GM19455 (cell line): ENCODE data around the gene OSBPL6.

Experiments
- ATAC-seq: cut with Tn5 transposase; IDR thresholded peaks from one replicate; pipeline ENCODE4 v1.9.1; 2021; ENCODE audit not compliant: unreplicated experiment

The OSBPL6 gene

DNA sequence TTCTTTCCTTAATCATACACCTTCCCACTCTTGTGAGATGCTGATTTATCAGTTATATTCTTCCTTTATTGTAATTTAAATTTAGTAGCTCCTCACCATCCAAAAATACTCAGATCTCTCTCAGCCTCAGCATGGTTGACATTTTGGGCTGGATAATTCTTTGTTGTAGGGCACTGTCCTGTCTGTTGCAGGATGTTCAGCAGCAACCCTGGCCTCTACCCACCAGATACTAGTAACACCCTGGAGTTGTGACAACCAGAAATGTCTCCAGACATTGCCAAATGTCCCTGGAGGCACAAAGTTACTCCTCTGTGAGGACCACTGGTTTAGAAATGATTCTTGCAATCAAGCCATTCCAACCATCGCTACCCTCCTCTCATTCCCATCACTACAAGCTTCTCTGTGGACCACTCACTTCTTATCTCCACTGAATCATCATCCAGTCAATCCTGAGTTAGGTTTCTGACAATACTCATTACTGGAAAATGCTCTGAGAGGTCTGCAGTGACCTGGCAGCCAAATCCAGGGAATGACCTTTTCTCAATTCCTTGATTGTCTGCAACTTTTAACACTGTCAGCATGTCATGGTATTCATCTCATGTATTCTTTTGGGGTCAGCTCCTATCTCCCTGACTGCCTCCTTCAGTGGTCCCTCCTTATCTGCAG is 43.3 kb downstream of the OSBPL6 start:
- ATAC-seq: no peak

DNA sequence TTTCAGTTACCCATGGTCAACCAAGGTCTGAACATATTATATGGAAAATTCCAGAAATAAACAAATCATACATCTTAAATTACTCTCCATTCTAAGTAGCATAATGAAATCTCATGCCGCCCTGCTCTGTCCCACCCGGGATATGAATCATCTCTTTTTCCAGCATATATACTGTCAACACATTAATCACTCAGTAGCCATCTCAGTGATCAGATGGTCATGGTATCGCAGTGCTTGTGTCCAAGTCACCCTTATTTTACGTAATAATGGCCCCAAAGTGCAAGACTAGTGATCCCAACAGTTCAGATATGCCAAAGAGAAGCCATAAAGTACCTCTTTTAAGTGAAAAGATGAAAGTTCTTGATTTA is 43.8 kb downstream of the OSBPL6 start:
- ATAC-seq: no peak

DNA sequence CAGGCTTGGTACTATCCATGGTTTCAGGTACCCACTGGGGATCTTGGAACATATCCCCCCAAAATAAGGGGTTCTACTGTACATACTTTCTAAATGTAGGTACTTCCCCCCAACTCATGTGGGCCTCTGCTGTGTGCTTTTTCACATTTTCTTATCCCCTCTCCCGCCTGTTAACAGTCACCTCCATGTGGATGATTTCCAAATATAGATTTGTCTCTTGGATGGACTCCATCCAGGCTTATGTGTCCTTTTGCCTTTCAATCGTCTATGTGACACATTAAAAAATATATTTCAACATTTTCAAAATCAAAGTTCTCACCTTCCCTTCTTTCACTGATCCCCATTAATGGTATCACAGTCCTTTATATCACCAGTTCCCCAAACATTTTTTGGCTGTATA is 44.4 kb downstream of the OSBPL6 start:
- no peak for ATAC-seq

DNA sequence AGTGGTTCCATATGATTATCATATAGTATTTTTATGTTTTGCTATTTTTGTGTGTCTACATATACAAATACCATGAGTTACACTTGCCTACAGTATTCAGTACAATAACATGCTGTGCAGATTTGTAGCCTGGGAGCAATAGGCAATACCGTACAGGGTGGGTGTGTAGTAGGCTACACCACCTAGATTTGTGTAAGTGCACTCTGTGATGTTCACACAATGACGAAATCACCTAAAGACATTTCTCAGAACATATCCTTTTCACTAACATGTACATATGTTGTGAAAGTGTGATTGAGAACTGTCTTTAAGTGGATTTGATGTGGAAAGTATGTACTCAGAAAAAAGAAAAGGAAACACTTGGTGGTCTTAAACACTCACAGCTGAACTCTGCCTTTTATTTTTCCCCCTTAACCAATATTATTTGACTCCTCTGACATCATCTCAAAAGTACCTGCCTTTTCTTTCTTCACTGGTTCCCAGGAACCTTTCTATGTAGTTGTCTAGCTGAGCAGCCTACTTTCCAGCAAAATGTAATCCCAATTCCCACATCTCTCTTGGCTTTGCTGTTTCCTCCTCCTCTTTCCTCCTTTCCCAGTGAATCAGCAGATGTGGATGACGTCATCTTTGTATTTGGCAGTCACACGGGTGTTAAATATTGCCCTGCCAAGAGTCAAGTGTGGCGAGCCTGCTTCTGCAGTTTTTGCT is 47.7 kb downstream of the OSBPL6 start:
- no peak for ATAC-seq

DNA sequence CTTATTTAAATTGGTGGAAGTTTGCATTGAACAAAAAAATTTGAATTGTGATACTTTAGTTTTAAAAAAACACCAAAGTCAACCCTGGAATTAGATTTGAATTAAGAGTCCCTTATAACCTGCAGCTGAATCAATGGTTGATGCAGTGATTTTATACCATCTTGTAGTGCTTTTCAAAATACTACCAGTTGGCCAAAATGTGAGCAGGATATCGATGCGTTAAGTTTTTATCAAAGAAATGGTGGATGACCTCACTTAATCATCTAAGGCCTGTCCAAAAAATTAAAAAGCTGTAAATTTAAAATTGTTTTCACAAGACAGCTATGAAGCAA is 48.2 kb downstream of the OSBPL6 start:
- ATAC-seq: no peak

GRCh38 chr2:178243961-178244360 is 49.6 kb downstream of the OSBPL6 start:
- no peak for ATAC-seq

- ATAC-seq: no peak
Measured at GRCh38 chr2:178244777-178245176, 50.5 kb downstream of the OSBPL6 start.

- no peak for ATAC-seq
Measured at GRCh38 chr2:178246696-178247095, 52.4 kb downstream of the OSBPL6 start.

DNA sequence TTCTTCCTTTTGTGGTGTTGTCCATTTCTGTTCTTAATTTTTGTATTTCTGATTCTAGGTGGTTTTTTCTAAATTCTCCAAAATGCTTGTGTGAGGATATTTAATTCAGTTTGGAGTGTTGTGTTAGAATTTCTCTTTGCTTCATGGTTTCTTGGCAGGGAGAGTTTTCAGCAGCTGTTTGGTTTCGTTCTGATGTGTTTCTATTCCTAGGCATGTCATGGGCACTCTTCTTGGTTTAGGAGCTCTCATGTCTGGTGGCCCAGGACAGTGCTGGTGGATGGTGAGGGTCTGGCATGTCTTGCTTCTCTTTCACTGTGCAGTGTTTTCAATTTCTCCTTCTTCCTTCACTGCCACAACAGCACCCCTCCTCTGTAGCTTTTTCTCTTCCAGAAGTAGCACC is 52.9 kb downstream of the OSBPL6 start:
- ATAC-seq: no peak

- no peak for ATAC-seq
Measured at GRCh38 chr2:178250429-178250828, 56.1 kb downstream of the OSBPL6 start.

GRCh38 chr2:178251151-178251955 is 57.0 kb downstream of the OSBPL6 start:
- ATAC-seq: no peak

DNA sequence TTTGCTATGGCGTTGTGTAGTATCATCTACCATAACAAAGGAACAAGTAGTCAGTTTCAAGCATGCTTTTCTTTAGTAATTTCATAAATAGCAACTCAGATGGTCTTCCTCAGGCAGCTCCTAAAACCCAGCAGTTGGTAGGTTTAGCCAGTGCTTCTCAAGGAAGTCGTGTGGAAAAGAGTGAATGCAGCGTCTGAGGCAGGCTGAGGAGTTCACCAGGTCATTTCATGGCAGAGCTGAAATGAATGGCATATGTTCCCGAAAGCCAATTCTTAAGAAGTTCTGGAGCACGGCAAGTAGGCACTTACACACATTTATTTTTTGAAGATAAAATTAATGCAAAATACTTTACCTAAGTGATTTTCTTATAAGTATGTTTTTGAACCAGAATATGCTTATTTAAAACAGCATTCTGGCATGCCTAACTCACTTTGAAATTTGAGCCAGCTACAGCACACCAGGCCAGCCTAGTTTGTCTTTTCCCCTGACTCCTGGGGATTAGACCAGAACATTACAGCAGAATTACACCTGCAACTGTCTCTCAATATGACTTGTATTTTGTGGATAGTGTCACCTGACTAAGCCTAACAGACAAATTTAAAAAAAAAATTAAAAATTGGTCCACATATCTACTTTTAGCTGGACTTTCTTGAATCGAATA is 62.2 kb downstream of the OSBPL6 start:
- no peak for ATAC-seq

DNA sequence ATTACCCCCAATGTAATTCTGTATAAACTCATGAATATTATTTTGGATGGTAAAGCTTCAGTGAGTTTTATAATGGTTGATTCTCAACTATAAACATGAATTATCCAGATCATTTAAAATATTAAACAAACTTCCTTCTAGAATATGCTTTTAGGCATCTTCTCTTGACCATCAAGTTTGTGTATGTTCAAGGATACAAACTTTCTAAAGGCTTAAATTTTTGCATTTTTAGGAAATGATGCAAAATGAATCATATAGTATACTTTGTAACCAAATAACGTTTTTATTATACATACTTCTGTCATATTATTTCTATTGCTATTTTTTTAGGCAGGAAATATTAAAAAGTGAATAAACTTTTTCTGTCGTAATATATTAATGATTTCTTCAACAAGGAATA is 62.8 kb downstream of the OSBPL6 start:
- no peak for ATAC-seq

DNA sequence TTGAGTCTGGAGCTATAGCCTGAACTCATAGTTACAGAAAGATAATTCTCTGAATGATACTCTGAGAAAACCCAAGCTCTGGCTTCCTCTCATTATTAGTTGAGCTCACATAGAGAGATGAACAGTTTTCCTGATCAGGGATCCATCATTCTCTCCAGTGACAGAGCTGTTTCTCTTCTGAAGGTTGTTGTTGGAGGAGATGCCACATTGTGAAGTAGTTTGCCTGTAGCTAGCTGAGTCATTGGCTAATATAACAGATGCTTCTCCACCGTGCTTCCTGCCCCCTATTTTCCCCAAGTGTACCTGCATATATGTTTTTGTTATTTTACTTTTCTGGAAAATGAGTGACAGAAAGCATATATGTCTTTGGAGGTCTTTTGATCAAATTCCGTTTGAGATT is 64.6 kb downstream of the OSBPL6 start:
- no peak for ATAC-seq

DNA sequence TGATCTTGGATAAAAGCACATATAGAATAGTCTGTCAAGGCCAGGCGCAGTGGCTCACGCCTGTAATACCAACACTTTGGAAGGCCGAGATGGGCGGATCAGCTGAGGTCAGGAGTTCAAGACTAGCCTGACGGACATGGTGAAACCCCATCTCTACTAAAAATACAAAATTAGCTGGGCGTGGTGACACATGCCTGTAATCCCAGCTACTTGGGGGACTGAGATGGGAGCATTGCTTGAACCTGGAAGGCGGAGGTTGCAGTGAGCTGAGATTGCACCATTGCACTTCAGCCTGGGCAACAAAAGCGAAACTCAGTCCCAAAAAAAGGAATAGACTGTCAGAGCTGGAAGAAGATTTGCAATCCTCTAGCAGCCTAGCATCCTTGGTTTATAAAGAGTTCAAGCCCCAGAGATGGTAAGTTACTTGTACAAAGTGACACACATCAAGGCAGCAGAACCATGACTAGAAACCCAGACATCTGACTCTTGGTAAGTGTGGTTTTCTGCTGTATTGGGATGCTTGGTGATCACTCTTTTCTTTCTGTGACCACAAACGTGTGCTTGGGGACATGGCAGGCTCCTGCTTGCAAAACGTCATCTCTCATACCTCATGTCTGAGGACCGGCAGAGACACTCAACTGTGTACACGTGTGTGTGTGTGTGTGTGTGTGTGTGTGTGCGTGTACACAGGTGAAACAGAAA is 69.0 kb downstream of the OSBPL6 start:
- no peak for ATAC-seq

- no peak for ATAC-seq
Measured at GRCh38 chr2:178264211-178264610, 69.9 kb downstream of the OSBPL6 start.

DNA sequence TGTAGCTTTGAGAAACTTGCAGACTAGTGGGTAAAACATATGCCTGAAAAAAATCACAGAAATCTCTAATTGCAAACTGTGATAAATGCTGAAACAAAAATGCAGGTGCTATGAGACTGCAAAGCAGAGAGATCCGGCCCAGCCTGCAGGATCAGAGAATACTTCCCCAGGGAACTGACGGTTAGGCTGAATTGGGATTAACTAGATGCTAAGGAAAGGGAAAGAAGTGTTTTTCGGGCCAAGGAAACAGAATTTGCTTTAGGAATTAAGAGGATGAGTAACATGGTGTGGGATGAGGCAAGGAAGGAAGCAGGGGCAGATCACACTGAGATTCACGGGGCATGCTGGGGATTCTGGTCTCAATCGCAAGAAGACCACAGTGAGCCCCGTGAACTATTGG is 71.5 kb downstream of the OSBPL6 start:
- no peak for ATAC-seq

DNA sequence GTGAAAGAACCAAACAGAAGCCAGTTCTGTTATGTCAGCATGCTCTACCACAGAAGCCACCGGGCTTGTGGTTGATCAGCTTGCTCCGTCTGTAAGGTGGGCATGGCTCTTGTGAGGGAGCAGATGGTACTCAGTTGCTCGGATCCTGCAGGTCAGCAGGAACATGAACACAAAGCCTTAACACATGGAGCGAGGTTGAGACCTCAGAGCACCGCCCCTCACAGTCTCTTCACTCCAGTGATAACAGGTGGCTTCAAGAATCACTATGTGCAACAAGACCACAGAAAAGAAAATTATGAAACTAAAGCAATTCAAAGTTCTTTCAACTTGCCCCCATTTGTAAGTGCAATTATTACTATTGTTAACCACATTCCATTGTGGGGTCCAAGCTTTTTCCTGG is 72.1 kb downstream of the OSBPL6 start:
- ATAC-seq: no peak

DNA sequence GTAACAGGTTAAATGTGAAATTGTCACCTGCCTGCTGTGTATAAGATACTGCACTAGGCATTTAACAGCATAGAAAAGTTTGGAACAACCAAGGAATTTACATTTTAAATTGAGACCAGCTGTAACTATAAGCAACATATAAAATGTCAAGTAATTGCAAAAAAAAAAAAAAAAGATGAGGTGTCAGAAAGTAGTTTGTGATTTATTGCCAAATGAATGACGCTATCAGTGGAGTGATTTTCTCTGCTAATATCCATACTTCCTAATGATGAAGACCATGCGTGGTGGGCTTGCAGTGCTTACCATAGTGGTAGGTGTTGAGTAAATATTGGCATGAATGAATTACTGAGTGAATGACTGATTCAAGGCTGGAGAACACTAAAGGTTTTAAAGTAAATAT is 73.3 kb downstream of the OSBPL6 start:
- no peak for ATAC-seq

DNA sequence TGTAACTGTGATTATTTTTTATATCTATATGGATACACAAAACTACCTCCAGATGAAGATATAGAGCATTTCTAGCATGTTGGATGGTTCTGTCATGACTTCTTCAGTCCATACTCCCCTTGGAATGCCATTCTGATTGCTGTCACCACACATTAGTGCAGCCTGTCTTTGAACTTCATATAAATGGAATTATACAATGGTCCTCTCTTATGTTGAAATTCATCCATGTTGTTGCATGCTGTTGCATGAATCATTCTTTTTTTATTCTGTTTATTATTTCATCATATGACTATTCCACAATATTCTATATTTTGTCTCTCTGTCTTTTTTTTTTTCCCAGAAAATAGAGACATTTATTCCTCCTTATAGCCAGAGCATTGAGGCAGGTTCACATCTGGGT is 74.1 kb downstream of the OSBPL6 start:
- ATAC-seq: no peak
